GM19025 (cell line): Measurements from ENCODE around the gene AGBL4.

Source experiments
- ATAC-seq: cut with Tn5 transposase; IDR thresholded peaks from one replicate; pipeline ENCODE4 v1.9.1; 2021; ENCODE audit warnings: mild to moderate bottlenecking, low read depth, moderate library complexity; ENCODE audit not compliant: unreplicated experiment

AGBL4 gene

GRCh38 chr1:48960320-48960719, 1063.4 kb downstream of the AGBL4 start:
- no peak for ATAC-seq

GRCh38 chr1:48955774-48956173, 1068.0 kb downstream of the AGBL4 start:
- no peak for ATAC-seq

GRCh38 chr1:48953617-48954016, 1070.1 kb downstream of the AGBL4 start:
- ATAC-seq = no peak

- ATAC-seq = no peak
Measured at GRCh38 chr1:48948562-48948961, 1075.2 kb downstream of the AGBL4 start.

GRCh38 chr1:48947761-48948537, 1075.8 kb downstream of the AGBL4 start:
- ATAC-seq = no peak

GRCh38 chr1:48946070-48946469, 1077.7 kb downstream of the AGBL4 start:
- no peak for ATAC-seq

GRCh38 chr1:48944811-48945210, 1078.9 kb downstream of the AGBL4 start:
- ATAC-seq = no peak

- ATAC-seq = no peak
Measured at GRCh38 chr1:48943826-48944225, 1079.9 kb downstream of the AGBL4 start.

GRCh38 chr1:48943393-48943792, 1080.4 kb downstream of the AGBL4 start:
- ATAC-seq = no peak

- ATAC-seq = no peak
Measured at GRCh38 chr1:48940962-48941732, 1082.6 kb downstream of the AGBL4 start.

GRCh38 chr1:48940354-48940753, 1083.4 kb downstream of the AGBL4 start:
- ATAC-seq = no peak

GRCh38 chr1:48939828-48940227, 1083.9 kb downstream of the AGBL4 start:
- ATAC-seq = no peak

GRCh38 chr1:48939042-48939441, 1084.7 kb downstream of the AGBL4 start:
- ATAC-seq = no peak

GRCh38 chr1:48937732-48938131, 1086.0 kb downstream of the AGBL4 start:
- ATAC-seq = no peak

GRCh38 chr1:48936436-48936835, 1087.3 kb downstream of the AGBL4 start:
- no peak for ATAC-seq

GRCh38 chr1:48932366-48932765, 1091.4 kb downstream of the AGBL4 start:
- ATAC-seq = no peak

- no peak for ATAC-seq
Measured at GRCh38 chr1:48931506-48932192, 1092.1 kb downstream of the AGBL4 start.

- ATAC-seq = no peak
Measured at GRCh38 chr1:48930011-48930410, 1093.7 kb downstream of the AGBL4 start.

GRCh38 chr1:48924099-48924498, 1099.7 kb downstream of the AGBL4 start:
- ATAC-seq = no peak

- ATAC-seq = no peak
Measured at GRCh38 chr1:48923116-48923515, 1100.6 kb downstream of the AGBL4 start.

- no peak for ATAC-seq
Measured at GRCh38 chr1:48920851-48921250, 1102.9 kb downstream of the AGBL4 start.
